HepG2 (cell line): ENCODE data around the gene OTUD7B. TPM values are rescaled to one million over a fixed set of nuclear protein-coding genes. Genes with fewer than 3 reads are reported as not detected.

Experiments
- ATF7 ChIP-seq, 2 experiments: fragments of 450-650 bp in 1 of 2; sonication (generic) in 1 of 2; formaldehyde crosslinking in 1 of 2; IDR thresholded peaks; 2 replicates each; pipeline versions ENCODE4 v1.4.0 to v1.6.1; 2016 to 2020; ENCODE audit warnings: antibody characterized with exemption in 1 of 2, mild to moderate bottlenecking in 1 of 2, missing genetic modification reagents in 1 of 2
- CHD4 ChIP-seq: fragments of 200-600 bp; sonication (generic); IDR thresholded peaks from 2 replicates; pipeline ENCODE4 v1.7.0; 2017; ENCODE audit warnings: mild to moderate bottlenecking, low read length, borderline replicate concordance
- GTF3A ChIP-seq: sonication (generic); formaldehyde crosslinking; conservative IDR thresholded peaks from 2 replicates; pipeline ENCODE4 v1.4.0; 2020; ENCODE audit warnings: mild to moderate bottlenecking, missing genetic modification reagents
- HHEX ChIP-seq: IDR thresholded peaks from 2 replicates; pipeline ENCODE4 v1.6.1; 2016; ENCODE audit warnings: control low read depth
- JUND ChIP-seq: sonication (generic); formaldehyde crosslinking; IDR thresholded peaks from 2 replicates; pipeline ENCODE4 v1.8.0; 2022; ENCODE audit warnings: mild to moderate bottlenecking, missing genetic modification reagents
- MAX ChIP-seq: IDR thresholded peaks from 2 replicates; pipeline ENCODE4 v1.6.1; 2012; ENCODE audit warnings: inconsistent platforms
- RAD51 ChIP-seq: fragments of 450-650 bp; IDR thresholded peaks from 2 replicates; pipeline ENCODE4 v1.6.1; 2016; ENCODE audit warnings: borderline replicate concordance
- RELA ChIP-seq: sonication (generic); formaldehyde crosslinking; IDR thresholded peaks from 2 replicates; pipeline ENCODE4 v1.4.0; 2020; ENCODE audit warnings: missing genetic modification reagents
- SAP130 ChIP-seq: IDR thresholded peaks from 2 replicates; pipeline ENCODE4 v1.6.1; 2016; ENCODE audit warnings: low read depth
- SIN3A ChIP-seq: IDR thresholded peaks from 2 replicates; pipeline ENCODE4 v1.6.1; 2011; ENCODE audit warnings: low read depth, mild to moderate bottlenecking, control low read depth, low read length, borderline replicate concordance
- ZEB1 ChIP-seq: IDR thresholded peaks from 2 replicates; pipeline ENCODE4 v1.6.1; 2012; ENCODE audit warnings: mild to moderate bottlenecking, low read depth, inconsistent platforms; ENCODE audit not compliant: insufficient replicate concordance
- ZFP36L1 ChIP-seq: sonication (generic); formaldehyde crosslinking; IDR thresholded peaks from 2 replicates; pipeline ENCODE4 v1.8.0; 2022; ENCODE audit warnings: mild to moderate bottlenecking, missing genetic modification reagents, moderate library complexity
- ZFP91 ChIP-seq: sonication (generic); formaldehyde crosslinking; IDR thresholded peaks from 2 replicates; pipeline ENCODE4 v1.9.0; 2022; ENCODE audit warnings: missing genetic modification reagents, mild to moderate bottlenecking, borderline replicate concordance
- ZNF430 ChIP-seq: sonication (generic); formaldehyde crosslinking; IDR thresholded peaks from 2 replicates; pipeline ENCODE4 v1.9.0; 2021; ENCODE audit warnings: mild to moderate bottlenecking, missing genetic modification reagents
- ZNF703 ChIP-seq: sonication (generic); formaldehyde crosslinking; IDR thresholded peaks from 2 replicates; pipeline ENCODE4 v1.5.1; 2020; ENCODE audit warnings: missing genetic modification reagents, mild to moderate bottlenecking, moderate library complexity, borderline replicate concordance
- ZNF737 ChIP-seq: sonication (generic); formaldehyde crosslinking; IDR thresholded peaks from 2 replicates; pipeline ENCODE4 v1.5.0; 2020; ENCODE audit warnings: missing genetic modification reagents, mild to moderate bottlenecking, borderline replicate concordance
- ZUFSP ChIP-seq: sonication (generic); formaldehyde crosslinking; IDR thresholded peaks from 2 replicates; pipeline ENCODE4 v1.9.0; 2021; ENCODE audit warnings: missing genetic modification reagents, mild to moderate bottlenecking, borderline replicate concordance
- polyA plus RNA-seq, 8 experiments: library from polyadenylated mRNA; depleted of rRNA in 3 of 8; stranded (reverse) in 7 of 8; unstranded in 1 of 8; fragments of >200 nt; fragmentation: Illumina TruSeq in 4 of 8; extraction: Trizol in 4 of 8; gene quantifications; 2 replicates each; pipeline versions ENCODE4 v1.2.1 to v1.2.3, GENCODE V29; 2011 to 2016; ENCODE audit warnings: low read depth in 4 of 8, missing spikeins in 1 of 8, mixed read lengths in 1 of 8; ENCODE audit not compliant: insufficient read depth in 1 of 8
- total RNA-seq, 5 experiments: library from RNA; depleted of rRNA; stranded (reverse); fragments of >200 nt; fragmentation: Illumina TruSeq; extraction: Trizol; gene quantifications; 2 replicates each; pipeline ENCODE4 v1.2.3, GENCODE V29; 2016; ENCODE audit warnings: low read depth in 1 of 5
- TF ChIP-seq, protein P1 (sequence below): sonication (generic); formaldehyde crosslinking; conservative IDR thresholded peaks from 2 replicates; pipeline ENCODE4 v1.4.0; 2020; ENCODE audit warnings: missing genetic modification reagents
- TF ChIP-seq, protein P2 (sequence below): sonication (generic); formaldehyde crosslinking; conservative IDR thresholded peaks from 2 replicates; pipeline ENCODE4 v1.5.0; 2020; ENCODE audit warnings: missing genetic modification reagents
- TF ChIP-seq, protein P3 (sequence below): IDR thresholded peaks from 2 replicates; pipeline ENCODE4 v1.6.1; 2016

The OTUD7B gene
- total and polyA plus RNA-seq, 2 of the 13 experiments (the other 11 are each of a cell fraction or from before 2014, with no cell fraction given) = 5.1 to 11.2 TPM

- TF ChIP-seq ZFP36L1 (CRISPR knock-in tag) (no peak), SAP130 (CRISPR knock-in tag) (peak; percentile 66), RELA (CRISPR knock-in tag) (no peak), ZFP91 (peak; percentile 59; the same call in 1 of the 2 replicates), GTF3A (CRISPR knock-in tag) (no peak), ZEB1 (no peak), RAD51 (peak; percentile 73), CHD4 (no peak), HHEX (CRISPR knock-in tag) (no peak), ZNF430 (CRISPR knock-in tag) (0 out of 2 replicates have a peak, but pooled peaks have one; percentile 42), ZNF703 (no peak), ATF7 (IDR thresholded peaks at IDR 0.05) (no peak), ATF7 (CRISPR knock-in tag; IDR thresholded peaks at IDR 0.05) (no peak), SIN3A (no peak), JUND (CRISPR knock-in tag) (0 out of 2 replicates have a peak, but pooled peaks have one; percentile 29), MAX (peak; percentile 71), ZNF737 (CRISPR knock-in tag) (no peak), ZUFSP (CRISPR knock-in tag) (no peak)
- TF ChIP-seq, protein P1, sequence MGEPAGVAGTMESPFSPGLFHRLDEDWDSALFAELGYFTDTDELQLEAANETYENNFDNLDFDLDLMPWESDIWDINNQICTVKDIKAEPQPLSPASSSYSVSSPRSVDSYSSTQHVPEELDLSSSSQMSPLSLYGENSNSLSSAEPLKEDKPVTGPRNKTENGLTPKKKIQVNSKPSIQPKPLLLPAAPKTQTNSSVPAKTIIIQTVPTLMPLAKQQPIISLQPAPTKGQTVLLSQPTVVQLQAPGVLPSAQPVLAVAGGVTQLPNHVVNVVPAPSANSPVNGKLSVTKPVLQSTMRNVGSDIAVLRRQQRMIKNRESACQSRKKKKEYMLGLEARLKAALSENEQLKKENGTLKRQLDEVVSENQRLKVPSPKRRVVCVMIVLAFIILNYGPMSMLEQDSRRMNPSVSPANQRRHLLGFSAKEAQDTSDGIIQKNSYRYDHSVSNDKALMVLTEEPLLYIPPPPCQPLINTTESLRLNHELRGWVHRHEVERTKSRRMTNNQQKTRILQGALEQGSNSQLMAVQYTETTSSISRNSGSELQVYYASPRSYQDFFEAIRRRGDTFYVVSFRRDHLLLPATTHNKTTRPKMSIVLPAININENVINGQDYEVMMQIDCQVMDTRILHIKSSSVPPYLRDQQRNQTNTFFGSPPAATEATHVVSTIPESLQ (CRISPR knock-in tag) = no peak
- TF ChIP-seq, protein P2, sequence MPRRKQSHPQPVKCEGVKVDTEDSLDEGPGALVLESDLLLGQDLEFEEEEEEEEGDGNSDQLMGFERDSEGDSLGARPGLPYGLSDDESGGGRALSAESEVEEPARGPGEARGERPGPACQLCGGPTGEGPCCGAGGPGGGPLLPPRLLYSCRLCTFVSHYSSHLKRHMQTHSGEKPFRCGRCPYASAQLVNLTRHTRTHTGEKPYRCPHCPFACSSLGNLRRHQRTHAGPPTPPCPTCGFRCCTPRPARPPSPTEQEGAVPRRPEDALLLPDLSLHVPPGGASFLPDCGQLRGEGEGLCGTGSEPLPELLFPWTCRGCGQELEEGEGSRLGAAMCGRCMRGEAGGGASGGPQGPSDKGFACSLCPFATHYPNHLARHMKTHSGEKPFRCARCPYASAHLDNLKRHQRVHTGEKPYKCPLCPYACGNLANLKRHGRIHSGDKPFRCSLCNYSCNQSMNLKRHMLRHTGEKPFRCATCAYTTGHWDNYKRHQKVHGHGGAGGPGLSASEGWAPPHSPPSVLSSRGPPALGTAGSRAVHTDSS = no peak
- TF ChIP-seq, protein P3, sequence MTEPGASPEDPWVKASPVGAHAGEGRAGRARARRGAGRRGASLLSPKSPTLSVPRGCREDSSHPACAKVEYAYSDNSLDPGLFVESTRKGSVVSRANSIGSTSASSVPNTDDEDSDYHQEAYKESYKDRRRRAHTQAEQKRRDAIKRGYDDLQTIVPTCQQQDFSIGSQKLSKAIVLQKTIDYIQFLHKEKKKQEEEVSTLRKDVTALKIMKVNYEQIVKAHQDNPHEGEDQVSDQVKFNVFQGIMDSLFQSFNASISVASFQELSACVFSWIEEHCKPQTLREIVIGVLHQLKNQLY (CRISPR knock-in tag) = no peak
Observed at GRCh38 chr1:149899460-149900284, 110.9 kb downstream of the OTUD7B start, which contains the start of gene BOLA1 (continued).
